ENCODE measurements around the gene RANBP3.
"Not testable (repeated sequence)": the region's sequence is repeated elsewhere in the genome, so short reads cannot be mapped to it uniquely, and the experiment has no call there.

Gene RANBP3

GRCh38 chr19:5977785-5978605 is at the start of gene RANBP3:
Gene RANBP3 (minus strand): TSS chr19:5978140. CDS start chr19:5978082, 58 bp downstream.
- DNase-seq (ENCODE audit: low read depth in 2 of 2) = peak; percentile 95 to 96

GRCh38 chr19:6026390-6027227 is 48.7 kb upstream of the RANBP3 start:
- DNase-seq (ENCODE audit: low read depth in 2 of 2) = no peak

GRCh38 chr19:6024756-6025155 is 46.8 kb upstream of the RANBP3 start:
- DNase-seq (ENCODE audit: low read depth in 2 of 2) = not testable (repeated sequence)

GRCh38 chr19:6023936-6024335 is 46.0 kb upstream of the RANBP3 start:
- DNase-seq (ENCODE audit: low read depth in 2 of 2) = no peak

- no peak for DNase-seq (ENCODE audit: low read depth in 2 of 2)
Observed at GRCh38 chr19:6023085-6023682, 45.2 kb upstream of the RANBP3 start.

GRCh38 chr19:6022570-6023064 is 44.7 kb upstream of the RANBP3 start:
- DNase-seq (ENCODE audit: low read depth in 2 of 2) = no peak

- DNase-seq (ENCODE audit: low read depth in 2 of 2) = peak; percentile 56 to 69
Observed at GRCh38 chr19:6021878-6022569, 44.1 kb upstream of the RANBP3 start.

- no peak for DNase-seq (ENCODE audit: low read depth in 2 of 2)
Observed at GRCh38 chr19:6020972-6021805, 43.2 kb upstream of the RANBP3 start.

- DNase-seq (ENCODE audit: low read depth in 2 of 2) = no peak
Observed at GRCh38 chr19:6020166-6020882, 42.4 kb upstream of the RANBP3 start.

GRCh38 chr19:6018786-6019185 is 40.8 kb upstream of the RANBP3 start:
- DNase-seq (ENCODE audit: low read depth in 2 of 2) = no peak

- DNase-seq (ENCODE audit: low read depth in 2 of 2) = no peak
Observed at GRCh38 chr19:6017576-6017975, 39.6 kb upstream of the RANBP3 start.

GRCh38 chr19:6015841-6016545 is 38.1 kb upstream of the RANBP3 start:
- DNase-seq (ENCODE audit: low read depth in 2 of 2) = no peak

- no peak for DNase-seq (ENCODE audit: low read depth in 2 of 2)
Observed at GRCh38 chr19:6014551-6015135, 36.7 kb upstream of the RANBP3 start.

- no peak for DNase-seq (ENCODE audit: low read depth in 2 of 2)
Observed at GRCh38 chr19:6012426-6013170, 34.7 kb upstream of the RANBP3 start.

GRCh38 chr19:6011794-6012193 is 33.9 kb upstream of the RANBP3 start:
- DNase-seq (ENCODE audit: low read depth in 2 of 2) = no peak

GRCh38 chr19:6011206-6011605 is 33.3 kb upstream of the RANBP3 start:
- no peak for DNase-seq (ENCODE audit: low read depth in 2 of 2)

GRCh38 chr19:6010107-6010506 is 32.2 kb upstream of the RANBP3 start:
- no peak for DNase-seq (ENCODE audit: low read depth in 2 of 2)

GRCh38 chr19:6007866-6008265 is 29.9 kb upstream of the RANBP3 start:
- no peak for DNase-seq (ENCODE audit: low read depth in 2 of 2)
